Prostate gland (tissue), 2 donors: ENCODE measurements around the gene APBB1IP. TPM values are rescaled to one million over a fixed set of nuclear protein-coding genes. Genes with fewer than 3 reads are reported as not detected.
"Not testable (repeated sequence)": the region's sequence is repeated elsewhere in the genome, so short reads cannot be mapped to it uniquely, and the experiment has no call there.

Experiments
- DNase-seq: peaks from one replicate; pipeline ENCODE4 v3.0.0-alpha.2; 2019; ENCODE audit warnings: low spot score
- H3K27ac ChIP-seq, 2 donors: fragments of 200-600 bp; sonication (generic); 2 replicates each; pipeline ENCODE4 v1.5.1; 2017 to 2019
- H3K27me3 ChIP-seq: fragments of 200-600 bp; sonication (generic); replicated peaks from 2 replicates; pipeline ENCODE4 v1.5.1; 2019; ENCODE audit not compliant: insufficient read depth
- H3K36me3 ChIP-seq, 2 donors: fragments of 200-600 bp; sonication (generic); 1 replicate in 1 of 2; 2 replicates in 1 of 2; pipeline versions ENCODE4 v1.5.1 to v1.8.1; 2017 to 2019
- H3K4me1 ChIP-seq: fragments of 200-600 bp; sonication (generic); replicated peaks from 2 replicates; pipeline ENCODE4 v1.5.1; 2019
- H3K4me3 ChIP-seq, 2 donors: fragments of 200-600 bp; sonication (generic); 2 replicates each; pipeline ENCODE4 v1.5.1; 2017 to 2019
- H3K9me3 ChIP-seq: fragments of 200-600 bp; sonication (generic); 2 replicates; pipeline ENCODE4 v1.5.1; 2017
- POLR2A ChIP-seq: fragments of 450-650 bp; IDR thresholded peaks from one replicate; pipeline ENCODE4 v1.6.1; 2016; ENCODE audit warnings: antibody characterized with exemption, mild to moderate bottlenecking
- POLR2AphosphoS5 ChIP-seq: sonication (generic); formaldehyde crosslinking; IDR thresholded peaks from one replicate; pipeline ENCODE4 v1.6.1; 2017; ENCODE audit warnings: antibody characterized with exemption
- WGBS: methylation state at CpG from one replicate; pipeline ENCODE4 v1.1.5; 2018; 5-methylcytosine and 5-hydroxymethylcytosine counted together
- intact Hi-C: fragments of 100-400 bp; cut with DNase I; formaldehyde crosslinking; loops from one replicate; pipeline ENCODE4 v1.14.2; 2022
- total RNA-seq, 2 donors: library from RNA; depleted of rRNA; stranded (reverse); fragments of >200 nt; gene quantifications; one replicate each; pipeline ENCODE4 v1.1.0, GENCODE V29; 2016
- TF ChIP-seq, protein P1 (sequence below), 4 experiments: fragments of 200-600 bp in 2 of 4; fragments of 450-650 bp in 2 of 4; sonication (generic) in 2 of 4; IDR thresholded peaks; 1 replicate in 3 of 4; 2 replicates in 1 of 4; pipeline ENCODE4 v1.5.1; 2016 to 2019; ENCODE audit warnings: antibody characterized with exemption in 4 of 4, mild to moderate bottlenecking in 2 of 4, moderate library complexity in 2 of 4

APBB1IP gene
- total RNA-seq, 2 donors from 2014 or later: 1.3 to 3.1 TPM

DNA sequence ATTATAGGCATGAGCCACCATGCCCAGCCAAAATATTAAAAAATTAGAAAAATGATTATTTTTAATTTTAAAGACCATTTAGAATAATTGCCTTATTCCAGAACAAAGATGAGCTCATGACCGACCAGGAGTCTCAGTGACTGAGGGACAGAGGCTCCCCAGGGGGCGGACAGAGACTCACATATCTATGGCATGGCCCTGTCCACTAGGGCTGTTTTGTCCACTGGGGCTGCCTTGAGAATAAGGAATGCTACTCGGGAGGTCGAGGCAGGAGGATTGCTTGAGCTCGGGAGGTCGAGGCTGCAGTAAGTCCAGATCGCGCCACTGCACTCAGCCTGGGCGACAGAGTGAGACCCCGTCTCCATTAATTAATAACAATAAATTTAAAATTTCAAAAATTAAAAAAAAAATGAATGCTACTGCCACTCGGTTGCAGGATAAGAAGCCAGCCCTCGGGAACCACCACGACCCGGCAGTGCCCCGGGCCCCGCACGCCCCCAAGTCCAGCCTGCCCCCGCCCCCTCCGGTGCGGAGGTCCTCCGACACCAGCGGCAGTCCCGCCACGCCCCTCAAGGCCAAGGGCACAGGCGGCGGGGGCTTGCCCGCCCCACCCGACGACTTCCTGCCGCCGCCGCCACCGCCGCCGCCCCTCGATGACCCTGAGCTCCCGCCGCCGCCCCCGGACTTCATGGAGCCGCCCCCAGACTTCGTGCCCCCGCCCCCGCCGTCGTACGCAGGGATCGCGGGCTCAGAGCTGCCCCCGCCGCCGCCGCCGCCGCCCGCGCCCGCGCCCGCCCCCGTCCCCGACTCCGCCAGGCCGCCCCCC lies 128.6 kb downstream of the APBB1IP start:
- intact Hi-C loops: no loop called here

DNA sequence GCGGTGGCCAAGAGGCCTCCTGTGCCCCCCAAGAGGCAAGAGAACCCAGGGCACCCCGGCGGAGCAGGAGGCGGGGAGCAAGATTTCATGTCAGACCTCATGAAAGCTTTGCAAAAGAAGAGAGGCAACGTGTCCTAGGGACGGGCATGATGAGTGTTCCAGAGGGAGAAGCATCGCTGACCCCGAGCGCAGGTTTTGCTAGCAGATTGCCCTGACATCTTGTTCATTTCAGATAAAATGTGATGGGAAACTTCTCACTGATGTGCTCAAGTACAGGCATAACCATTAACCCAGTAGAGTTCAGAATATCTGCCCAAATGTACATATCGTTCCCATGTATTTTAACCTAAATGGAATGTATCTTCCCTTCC lies 129.2 kb downstream of the APBB1IP start:
- Histone ChIP-seq H3K27me3 (peaks cover 4% of the 10 kb centered on the region), H3K27ac (no peak overlapping the region), H3K4me3 (peak overlapping the region; percentile 6 to 30), H3K4me1 (no peaks in the 10 kb centered on the region), H3K36me3 (no peaks in the 10 kb centered on the region), H3K9me3 (no peaks in the 10 kb centered on the region)
- intact Hi-C loops: no loop called here
- DNase-seq: no peak
- WGBS: 15% methylated on average over 10 of the region's 10 CpGs
- TF ChIP-seq POLR2A (no peak), POLR2AphosphoS5 (no peak)
- TF ChIP-seq, protein P1, sequence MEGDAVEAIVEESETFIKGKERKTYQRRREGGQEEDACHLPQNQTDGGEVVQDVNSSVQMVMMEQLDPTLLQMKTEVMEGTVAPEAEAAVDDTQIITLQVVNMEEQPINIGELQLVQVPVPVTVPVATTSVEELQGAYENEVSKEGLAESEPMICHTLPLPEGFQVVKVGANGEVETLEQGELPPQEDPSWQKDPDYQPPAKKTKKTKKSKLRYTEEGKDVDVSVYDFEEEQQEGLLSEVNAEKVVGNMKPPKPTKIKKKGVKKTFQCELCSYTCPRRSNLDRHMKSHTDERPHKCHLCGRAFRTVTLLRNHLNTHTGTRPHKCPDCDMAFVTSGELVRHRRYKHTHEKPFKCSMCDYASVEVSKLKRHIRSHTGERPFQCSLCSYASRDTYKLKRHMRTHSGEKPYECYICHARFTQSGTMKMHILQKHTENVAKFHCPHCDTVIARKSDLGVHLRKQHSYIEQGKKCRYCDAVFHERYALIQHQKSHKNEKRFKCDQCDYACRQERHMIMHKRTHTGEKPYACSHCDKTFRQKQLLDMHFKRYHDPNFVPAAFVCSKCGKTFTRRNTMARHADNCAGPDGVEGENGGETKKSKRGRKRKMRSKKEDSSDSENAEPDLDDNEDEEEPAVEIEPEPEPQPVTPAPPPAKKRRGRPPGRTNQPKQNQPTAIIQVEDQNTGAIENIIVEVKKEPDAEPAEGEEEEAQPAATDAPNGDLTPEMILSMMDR (IDR thresholded peaks at IDR 0.05): no peak

More for the DNA sequence above, 128.6 kb downstream of the APBB1IP start:
- 23% methylated on average over 49 of the region's 64 CpGs for WGBS
- Histone ChIP-seq H3K4me3 (peak overlapping the region; percentile 6 to 30), H3K9me3 (no peaks in the 10 kb centered on the region), H3K4me1 (no peaks in the 10 kb centered on the region), H3K36me3 (no peaks in the 10 kb centered on the region), H3K27ac (no peak overlapping the region), H3K27me3 (peaks cover 4% of the 10 kb centered on the region)
- DNase-seq: no peak
- TF ChIP-seq POLR2AphosphoS5 (no peak), POLR2A (no peak)
- TF ChIP-seq, protein P1 (IDR thresholded peaks at IDR 0.05): no peak

DNA sequence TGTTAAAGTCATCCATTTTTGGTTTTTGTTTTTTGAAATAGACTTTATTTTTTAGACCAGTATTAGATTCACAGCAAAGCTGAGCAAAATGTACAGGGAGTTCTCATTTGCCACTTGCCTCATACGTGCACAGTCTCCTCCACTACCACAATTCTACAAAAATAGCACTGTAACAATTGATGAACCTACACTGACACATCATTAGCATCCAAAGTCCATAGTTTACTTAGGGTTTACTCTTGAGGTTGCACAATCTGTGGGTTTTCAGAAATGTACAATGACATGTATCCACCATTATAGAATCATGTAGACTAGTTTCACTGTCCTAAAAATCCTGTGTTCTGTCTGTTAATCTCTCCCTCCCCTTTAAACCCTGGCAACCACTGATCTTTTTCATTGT lies 133.5 kb downstream of the APBB1IP start:
- Histone ChIP-seq H3K4me1 (no peaks in the 10 kb centered on the region), H3K9me3 (no peaks in the 10 kb centered on the region), H3K27me3 (no peaks in the 10 kb centered on the region), H3K27ac (no peak overlapping the region), H3K4me3 (no peak overlapping the region), H3K36me3 (no peaks in the 10 kb centered on the region)
- intact Hi-C loops: no loop called here
- no peak for DNase-seq
- TF ChIP-seq, protein P1 (IDR thresholded peaks at IDR 0.05): no peak
- no peak for TF ChIP-seq POLR2A
- TF ChIP-seq POLR2AphosphoS5: no peak
- 66% methylated on average over 1 of the region's 1 CpG for WGBS

DNA sequence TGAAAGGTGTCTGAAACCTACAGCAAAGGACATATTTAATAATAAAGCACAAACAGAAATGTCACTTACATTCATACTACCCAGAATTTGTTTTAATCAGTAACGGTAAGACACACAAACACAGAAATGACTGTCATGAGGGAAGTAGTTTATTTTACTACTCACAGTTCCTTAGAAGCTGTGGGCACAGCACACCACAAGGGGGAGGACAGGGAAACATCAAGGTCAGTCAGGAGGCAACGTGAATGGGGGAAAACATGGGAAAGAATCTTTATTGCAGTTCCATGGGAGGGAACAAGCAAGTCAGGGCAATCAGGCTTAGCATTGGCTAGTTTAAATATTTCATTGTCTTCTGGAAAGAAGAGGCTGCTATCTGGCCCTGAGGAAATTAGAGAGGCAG lies 135.5 kb downstream of the APBB1IP start:
- 22% methylated on average over 2 of the region's 2 CpGs for WGBS
- TF ChIP-seq, protein P1 (IDR thresholded peaks at IDR 0.05): no peak
- TF ChIP-seq POLR2AphosphoS5 (no peak), POLR2A (no peak)
- no peak overlapping the region for H3K27ac ChIP-seq
- H3K4me3 ChIP-seq: no peak overlapping the region
- H3K4me1 ChIP-seq: no peaks in the 10 kb centered on the region
- H3K9me3 ChIP-seq: no peaks in the 10 kb centered on the region
- H3K27me3 ChIP-seq: no peaks in the 10 kb centered on the region
- DNase-seq: no peak
- no peaks in the 10 kb centered on the region for H3K36me3 ChIP-seq
- intact Hi-C loops: no loop called here

DNA sequence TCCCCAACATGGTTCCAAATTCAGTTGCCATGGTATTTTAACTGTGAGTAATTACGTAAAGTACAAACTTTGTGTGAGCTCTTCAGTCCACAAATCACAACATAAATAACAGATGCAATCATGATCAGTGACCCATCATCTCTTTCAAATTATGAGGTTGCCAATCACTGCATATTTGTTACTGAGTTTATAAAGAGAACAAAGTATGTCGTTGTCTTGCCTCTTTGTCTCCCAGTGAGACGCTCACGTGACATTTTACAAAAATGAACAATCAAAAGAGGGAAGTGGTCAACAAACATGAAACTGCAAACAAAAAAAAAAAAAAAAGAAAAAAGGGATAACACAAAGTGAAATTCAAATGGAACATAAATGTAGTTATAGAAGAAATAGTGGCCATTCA lies 136.6 kb downstream of the APBB1IP start:
- intact Hi-C loops: no loop called here
- Histone ChIP-seq H3K27me3 (no peaks in the 10 kb centered on the region), H3K36me3 (no peaks in the 10 kb centered on the region), H3K4me1 (no peaks in the 10 kb centered on the region), H3K9me3 (no peaks in the 10 kb centered on the region), H3K4me3 (no peak overlapping the region), H3K27ac (no peak overlapping the region)
- WGBS: 61% methylated on average over 4 of the region's 4 CpGs
- DNase-seq: no peak
- TF ChIP-seq POLR2A (no peak), POLR2AphosphoS5 (no peak)
- TF ChIP-seq, protein P1 (IDR thresholded peaks at IDR 0.05): no peak

DNA sequence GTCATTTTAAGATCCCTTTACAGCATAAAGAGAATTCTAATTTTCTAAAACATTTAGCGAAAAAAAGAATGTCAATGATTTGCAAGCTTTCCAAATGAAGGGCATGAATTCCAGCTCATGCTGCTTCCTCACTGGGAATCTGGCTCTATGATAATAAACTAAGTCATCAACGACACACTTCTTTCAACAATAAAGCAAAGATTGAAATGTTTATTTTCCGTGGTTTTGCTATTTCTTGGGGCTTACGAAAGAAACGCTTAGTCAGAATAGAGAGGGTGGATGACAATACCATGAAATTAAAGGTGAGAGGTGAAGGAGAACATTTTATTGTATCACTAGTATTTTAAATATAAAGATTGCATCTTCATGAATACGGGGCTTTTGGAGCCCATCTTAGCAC lies 140.2 kb downstream of the APBB1IP start:
- WGBS: 82% methylated on average over 6 of the region's 6 CpGs
- DNase-seq, H3K4me3 ChIP-seq, intact Hi-C loops, H3K27ac ChIP-seq, H3K9me3 ChIP-seq, H3K27me3 ChIP-seq, H3K36me3 ChIP-seq, H3K4me1 ChIP-seq: not testable (repeated sequence)
